ENCODE results near the gene CDH23.

CDH23 gene

DNA sequence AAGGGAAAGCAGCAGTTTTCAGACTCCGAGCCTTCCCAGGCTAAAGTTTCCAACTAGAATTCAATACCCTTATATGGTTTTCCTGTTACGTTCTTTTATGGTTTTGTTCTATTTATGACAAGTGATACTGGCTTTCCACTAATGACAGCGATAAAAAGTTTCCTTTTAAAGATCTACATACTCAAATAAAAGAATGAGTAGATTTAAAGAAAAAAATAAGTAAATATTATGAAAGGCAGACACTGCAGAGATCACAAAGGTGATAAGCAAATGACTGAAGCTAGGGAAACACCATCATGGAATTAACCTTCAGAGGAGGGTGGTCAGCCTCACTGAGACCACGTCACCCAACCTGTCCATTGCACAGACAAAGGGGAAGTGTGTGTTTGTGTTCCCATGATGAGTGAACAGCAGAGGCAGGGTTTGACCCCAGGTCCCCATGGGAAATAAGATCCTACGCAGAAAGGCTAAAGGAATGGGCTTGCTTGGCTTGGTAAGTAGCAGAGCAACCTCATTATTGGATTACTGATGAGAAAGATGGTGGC is 372.6 kb downstream of the CDH23 start:
- Histone ChIP-seq H3K4me1 (ENCODE audit: insufficient read depth, poor library complexity, severe bottlenecking) (peaks cover 53% of the 10 kb centered on the region), H3K27me3 (ENCODE audit: insufficient read depth, poor library complexity, severe bottlenecking) (no peaks in the 10 kb centered on the region), H3K36me3 (ENCODE audit: low read depth) (no peaks in the 10 kb centered on the region), H3K27ac (ENCODE audit: poor library complexity, severe bottlenecking) (peak overlapping the region; percentile 87), H3K4me3 (ENCODE audit: severe bottlenecking) (peak overlapping the region; percentile 8), H3K9me3 (ENCODE audit: severe bottlenecking) (no peaks in the 10 kb centered on the region)
- TF ChIP-seq, protein P1, sequence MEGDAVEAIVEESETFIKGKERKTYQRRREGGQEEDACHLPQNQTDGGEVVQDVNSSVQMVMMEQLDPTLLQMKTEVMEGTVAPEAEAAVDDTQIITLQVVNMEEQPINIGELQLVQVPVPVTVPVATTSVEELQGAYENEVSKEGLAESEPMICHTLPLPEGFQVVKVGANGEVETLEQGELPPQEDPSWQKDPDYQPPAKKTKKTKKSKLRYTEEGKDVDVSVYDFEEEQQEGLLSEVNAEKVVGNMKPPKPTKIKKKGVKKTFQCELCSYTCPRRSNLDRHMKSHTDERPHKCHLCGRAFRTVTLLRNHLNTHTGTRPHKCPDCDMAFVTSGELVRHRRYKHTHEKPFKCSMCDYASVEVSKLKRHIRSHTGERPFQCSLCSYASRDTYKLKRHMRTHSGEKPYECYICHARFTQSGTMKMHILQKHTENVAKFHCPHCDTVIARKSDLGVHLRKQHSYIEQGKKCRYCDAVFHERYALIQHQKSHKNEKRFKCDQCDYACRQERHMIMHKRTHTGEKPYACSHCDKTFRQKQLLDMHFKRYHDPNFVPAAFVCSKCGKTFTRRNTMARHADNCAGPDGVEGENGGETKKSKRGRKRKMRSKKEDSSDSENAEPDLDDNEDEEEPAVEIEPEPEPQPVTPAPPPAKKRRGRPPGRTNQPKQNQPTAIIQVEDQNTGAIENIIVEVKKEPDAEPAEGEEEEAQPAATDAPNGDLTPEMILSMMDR (IDR thresholded peaks at IDR 0.05; ENCODE audit: poor library complexity, severe bottlenecking), result no peak
- DNase-seq (ENCODE audit: low spot score) (no peak), ATAC-seq (ENCODE audit: low read depth) (no peak)

DNA sequence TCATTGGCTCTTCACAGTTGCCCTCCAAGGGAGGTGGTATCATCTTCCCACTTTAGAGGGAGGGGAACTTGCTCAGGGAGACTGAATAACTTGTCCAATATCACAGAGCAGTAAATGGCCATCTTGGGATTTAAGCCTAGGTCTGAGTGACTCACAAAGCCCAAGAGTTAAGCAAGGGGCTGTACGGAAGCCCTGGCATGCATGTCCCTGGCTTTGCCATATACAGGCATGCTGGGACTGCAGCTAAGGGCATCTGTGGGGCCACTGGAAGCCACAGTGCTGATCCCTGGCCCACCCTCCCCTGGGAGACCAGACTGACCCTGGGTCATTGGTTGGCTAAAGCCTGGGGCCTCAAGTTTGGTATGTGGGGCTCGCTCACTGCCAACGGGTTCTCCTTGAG is 373.5 kb downstream of the CDH23 start:
- DNase-seq (ENCODE audit: low spot score) (no peak), ATAC-seq (ENCODE audit: low read depth) (no peak)
- H3K36me3 ChIP-seq (ENCODE audit: low read depth), result no peaks in the 10 kb centered on the region
- H3K9me3 ChIP-seq (ENCODE audit: severe bottlenecking), result no peaks in the 10 kb centered on the region
- H3K27me3 ChIP-seq (ENCODE audit: insufficient read depth, poor library complexity, severe bottlenecking), result no peaks in the 10 kb centered on the region
- H3K4me1 ChIP-seq (ENCODE audit: insufficient read depth, poor library complexity, severe bottlenecking), result peaks cover 57% of the 10 kb centered on the region
- no peak overlapping the region for H3K4me3 ChIP-seq (ENCODE audit: severe bottlenecking)
- TF ChIP-seq, protein P1 (IDR thresholded peaks at IDR 0.05; ENCODE audit: poor library complexity, severe bottlenecking), result no peak
- H3K27ac ChIP-seq (ENCODE audit: poor library complexity, severe bottlenecking), result no peak overlapping the region

DNA sequence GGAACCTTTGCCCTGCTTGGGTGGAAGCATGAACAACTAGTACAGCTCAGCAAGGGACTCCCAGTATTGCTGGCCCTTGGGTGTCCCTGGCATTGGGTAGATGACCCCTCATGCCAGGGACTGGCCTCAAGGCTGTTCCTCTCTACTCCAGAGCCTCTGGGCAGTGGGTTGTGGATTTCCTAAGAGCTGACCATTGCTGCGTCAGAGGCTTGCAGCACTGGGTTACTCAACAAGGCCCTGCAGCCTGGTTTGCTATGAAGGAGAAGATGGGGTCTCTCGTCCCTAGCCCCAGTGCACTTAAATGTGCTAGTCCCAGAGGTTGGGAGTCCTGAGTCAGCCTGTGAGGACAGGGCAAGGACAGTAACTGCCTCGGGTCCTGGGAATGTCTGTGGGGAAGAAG is 374.1 kb downstream of the CDH23 start:
- TF ChIP-seq, protein P1 (IDR thresholded peaks at IDR 0.05; ENCODE audit: poor library complexity, severe bottlenecking), result no peak
- Histone ChIP-seq H3K36me3 (ENCODE audit: low read depth) (no peaks in the 10 kb centered on the region), H3K4me3 (ENCODE audit: severe bottlenecking) (no peak overlapping the region), H3K4me1 (ENCODE audit: insufficient read depth, poor library complexity, severe bottlenecking) (peaks cover 56% of the 10 kb centered on the region), H3K27ac (ENCODE audit: poor library complexity, severe bottlenecking) (peak overlapping the region; percentile 27), H3K27me3 (ENCODE audit: insufficient read depth, poor library complexity, severe bottlenecking) (no peaks in the 10 kb centered on the region), H3K9me3 (ENCODE audit: severe bottlenecking) (no peaks in the 10 kb centered on the region)
- ATAC-seq (ENCODE audit: low read depth) (no peak), DNase-seq (ENCODE audit: low spot score) (no peak)

DNA sequence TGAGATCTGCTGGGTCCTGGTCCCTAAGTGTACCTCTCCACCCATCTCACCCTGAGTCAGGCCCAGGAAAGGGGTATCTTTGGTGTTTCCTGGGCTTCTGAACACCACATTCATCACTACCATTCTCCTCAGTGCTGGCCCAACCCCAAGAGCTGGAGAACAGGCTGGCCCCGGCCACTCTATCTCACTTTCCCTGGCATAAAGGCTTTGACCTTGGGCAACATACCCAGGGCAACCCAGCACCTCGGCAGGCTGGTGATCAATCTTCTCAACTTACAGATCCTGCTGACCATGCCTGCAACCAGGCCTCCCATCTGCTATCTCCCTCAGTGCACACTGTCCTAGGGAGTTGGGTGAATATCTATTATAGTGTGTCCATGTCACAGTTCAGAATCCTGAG is 374.5 kb downstream of the CDH23 start:
- TF ChIP-seq, protein P1 (IDR thresholded peaks at IDR 0.05; ENCODE audit: poor library complexity, severe bottlenecking), result no peak
- Histone ChIP-seq H3K27me3 (ENCODE audit: insufficient read depth, poor library complexity, severe bottlenecking) (no peaks in the 10 kb centered on the region), H3K9me3 (ENCODE audit: severe bottlenecking) (no peaks in the 10 kb centered on the region), H3K36me3 (ENCODE audit: low read depth) (no peaks in the 10 kb centered on the region), H3K27ac (ENCODE audit: poor library complexity, severe bottlenecking) (peak overlapping the region; percentile 27), H3K4me1 (ENCODE audit: insufficient read depth, poor library complexity, severe bottlenecking) (peaks cover 52% of the 10 kb centered on the region), H3K4me3 (ENCODE audit: severe bottlenecking) (no peak overlapping the region)
- ATAC-seq (ENCODE audit: low read depth) (no peak), DNase-seq (ENCODE audit: low spot score) (no peak)

DNA sequence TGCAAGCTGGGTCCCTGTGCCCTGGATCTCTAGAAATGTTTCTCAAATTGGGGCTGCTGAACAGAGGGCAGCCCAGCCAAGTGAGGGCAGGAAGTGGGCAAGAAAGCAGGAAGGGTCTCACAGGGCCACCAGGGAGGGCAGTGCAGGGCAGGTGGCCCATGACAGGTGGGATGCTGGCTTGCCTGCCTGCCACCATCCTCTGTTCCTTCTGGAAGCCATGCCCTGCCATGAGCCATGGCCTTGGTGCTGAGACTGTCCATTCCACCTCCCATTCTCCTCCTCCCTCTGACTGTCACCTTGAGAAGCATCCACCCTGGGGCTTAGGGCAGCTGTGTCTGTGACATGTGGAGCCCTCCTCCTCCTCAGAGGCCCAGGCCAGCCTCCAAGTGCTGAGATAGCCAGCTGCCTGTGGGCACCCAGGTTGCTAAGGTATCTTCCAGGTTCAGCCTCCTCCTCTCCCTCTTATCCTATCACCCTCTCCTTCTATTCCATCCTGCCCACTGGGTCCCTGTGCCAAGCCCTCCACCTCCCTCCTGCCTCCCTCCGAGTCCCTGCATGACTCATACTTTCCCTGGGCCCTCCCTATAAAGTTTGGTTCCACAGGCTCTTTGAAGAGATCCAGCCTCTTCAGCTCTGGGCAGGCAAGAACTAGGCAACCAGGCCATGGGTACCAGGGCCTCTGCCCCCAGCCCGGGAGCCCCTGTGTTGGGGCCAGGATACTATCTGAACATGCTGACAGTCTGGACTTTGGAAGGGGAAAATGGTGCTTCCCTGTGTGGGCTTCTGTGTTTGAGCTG is 375.3 kb downstream of the CDH23 start:
- Histone ChIP-seq H3K27ac (ENCODE audit: poor library complexity, severe bottlenecking) (peak overlapping the region; percentile 27), H3K9me3 (ENCODE audit: severe bottlenecking) (no peaks in the 10 kb centered on the region), H3K36me3 (ENCODE audit: low read depth) (no peaks in the 10 kb centered on the region), H3K4me3 (ENCODE audit: severe bottlenecking) (no peak overlapping the region), H3K4me1 (ENCODE audit: insufficient read depth, poor library complexity, severe bottlenecking) (peaks cover 46% of the 10 kb centered on the region), H3K27me3 (ENCODE audit: insufficient read depth, poor library complexity, severe bottlenecking) (no peaks in the 10 kb centered on the region)
- 0 out of 3 replicates have a peak, but pooled peaks have one; percentile 3 for ATAC-seq (ENCODE audit: low read depth)
- TF ChIP-seq, protein P1 (IDR thresholded peaks at IDR 0.05; ENCODE audit: poor library complexity, severe bottlenecking), result no peak
- no peak for DNase-seq (ENCODE audit: low spot score)
